Pancreas (tissue), 10 donors: ENCODE measurements around the gene PSMA7. TPM values are rescaled to one million over a fixed set of nuclear protein-coding genes. Genes with fewer than 3 reads are reported as not detected.
A peak's percentile ranks its signal among the peaks of the same experiment; 100 is the strongest.

ENCODE experiments used
- ATAC-seq, 4 donors: fragments of 200-7000 bp; cut with Tn5 transposase; one replicate each; pipeline versions ENCODE4 v1.8.0 to v1.9.1; 2020; ENCODE audit warnings: mild to moderate bottlenecking in 4 of 4, moderate library complexity in 4 of 4
- DNase-seq, 6 donors: peaks; one replicate each; pipeline ENCODE4 v3.0.0-alpha.2; 2020
- FAIRE-seq: peaks from 2 replicates; lab custom pipeline; 2012; peaks lifted over from hg19 to GRCh38; lab: Jason Lieb, UNC
- H3K27ac ChIP-seq, 4 donors: fragments of 200-600 bp; sonication (generic); 1 replicate in 3 of 4; 2 replicates in 1 of 4; pipeline versions ENCODE4 v1.5.0 to v1.8.0; 2020
- H3K27me3 ChIP-seq, 4 donors: fragments of 200-600 bp; one replicate each; pipeline ENCODE4 v1.8.0; 2021
- H3K36me3 ChIP-seq, 3 donors: fragments of 200-600 bp; sonication (generic) in 1 of 3; one replicate each; pipeline versions ENCODE4 v1.5.0 to v1.8.0; 2020 to 2021
- H3K4me1 ChIP-seq, 3 donors: fragments of 200-600 bp; one replicate each; pipeline ENCODE4 v1.8.0; 2021
- H3K4me3 ChIP-seq, 4 donors: fragments of 200-600 bp; sonication (generic) in 2 of 4; one replicate each; pipeline versions ENCODE4 v1.5.0 to v1.8.0; 2020 to 2021
- H3K9me3 ChIP-seq, 4 donors: fragments of 200-600 bp; one replicate each; pipeline ENCODE4 v1.8.0; 2021
- WGBS, 2 donors: extraction: QIAGEN DNeasy Blood & Tissue Kit; methylation state at CpG; one replicate each; pipeline ENCODE4 v1.1.7; 2013; 5-methylcytosine and 5-hydroxymethylcytosine counted together
- intact Hi-C, 3 donors: fragments of 100-400 bp; cut with DNase I; formaldehyde crosslinking; loops; one replicate each; pipeline versions ENCODE4 v1.11.1 to v1.14.2; 2022
- polyA plus RNA-seq, 2 donors: library from polyadenylated mRNA; stranded (reverse); fragments of 200-250 nt; gene quantifications; one replicate each; pipeline ENCODE4 v1.2.3, GENCODE V29; 2013
- total RNA-seq, 6 donors: library from RNA; stranded (reverse); fragmentation: NEBNext Ultra II Directional in 4 of 6; extraction: Animal tissue kit (Norgen Biotek cat#: 25700) in 4 of 6; gene quantifications; one replicate each; pipeline versions ENCODE4 v1.2.1 to v1.2.4, GENCODE V29; 2021 to 2023
- TF ChIP-seq, protein P1 (sequence below), 4 donors: fragments of 200-600 bp; sonication (generic) in 3 of 4; IDR thresholded peaks; one replicate each; pipeline versions ENCODE4 v1.5.0 to v1.8.0; 2021; ENCODE audit warnings: antibody characterized with exemption in 4 of 4
- donor health status: healthy with polysubstance abuse.
- donor health status: DM: no; HTN: no; CAD: no; lungs with moderate emphysema.
- donor health status: DM: no; HTN: no; CAD: no.
- donor health status: control.
- donor health status: control.
- donor health status: Bipolar disorder and iron deficiency.
- donor health status: DM: yes; HTN: yes; CAD: no.
- donor health status: DM: no; HTN: no; CAD: no.
- donor health status: DM: no; HTN: no; CAD: no.
- donor health status: DM: yes; HTN: yes; CAD: no.

Gene PSMA7
- total and polyA plus RNA-seq, 8 donors: 55.6 to 119 (median 74.3) TPM

GRCh38 chr20:62127799-62128198 lies 15.4 kb downstream of the PSMA7 start:
- Histone ChIP-seq H3K36me3 (peaks cover 13 to 65% (median 22%) of the 10 kb centered on the region in 3 donors), H3K4me3 (no peak overlapping the region), H3K9me3 (no peaks in the 10 kb centered on the region), H3K27ac (no peak overlapping the region), H3K4me1 (peaks cover 0 to 7% (median 0%) of the 10 kb centered on the region in 3 donors), H3K27me3 (no peaks in the 10 kb centered on the region)
- TF ChIP-seq, protein P1, sequence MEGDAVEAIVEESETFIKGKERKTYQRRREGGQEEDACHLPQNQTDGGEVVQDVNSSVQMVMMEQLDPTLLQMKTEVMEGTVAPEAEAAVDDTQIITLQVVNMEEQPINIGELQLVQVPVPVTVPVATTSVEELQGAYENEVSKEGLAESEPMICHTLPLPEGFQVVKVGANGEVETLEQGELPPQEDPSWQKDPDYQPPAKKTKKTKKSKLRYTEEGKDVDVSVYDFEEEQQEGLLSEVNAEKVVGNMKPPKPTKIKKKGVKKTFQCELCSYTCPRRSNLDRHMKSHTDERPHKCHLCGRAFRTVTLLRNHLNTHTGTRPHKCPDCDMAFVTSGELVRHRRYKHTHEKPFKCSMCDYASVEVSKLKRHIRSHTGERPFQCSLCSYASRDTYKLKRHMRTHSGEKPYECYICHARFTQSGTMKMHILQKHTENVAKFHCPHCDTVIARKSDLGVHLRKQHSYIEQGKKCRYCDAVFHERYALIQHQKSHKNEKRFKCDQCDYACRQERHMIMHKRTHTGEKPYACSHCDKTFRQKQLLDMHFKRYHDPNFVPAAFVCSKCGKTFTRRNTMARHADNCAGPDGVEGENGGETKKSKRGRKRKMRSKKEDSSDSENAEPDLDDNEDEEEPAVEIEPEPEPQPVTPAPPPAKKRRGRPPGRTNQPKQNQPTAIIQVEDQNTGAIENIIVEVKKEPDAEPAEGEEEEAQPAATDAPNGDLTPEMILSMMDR (IDR thresholded peaks at IDR 0.05): no peak
- WGBS, 2 donors: 85 to 92% methylated on average over 6 of the region's 6 CpGs
- no peak for ATAC-seq
- DNase-seq: no peak
- FAIRE-seq: no peak
- intact Hi-C loops: no loop called here

DNA sequence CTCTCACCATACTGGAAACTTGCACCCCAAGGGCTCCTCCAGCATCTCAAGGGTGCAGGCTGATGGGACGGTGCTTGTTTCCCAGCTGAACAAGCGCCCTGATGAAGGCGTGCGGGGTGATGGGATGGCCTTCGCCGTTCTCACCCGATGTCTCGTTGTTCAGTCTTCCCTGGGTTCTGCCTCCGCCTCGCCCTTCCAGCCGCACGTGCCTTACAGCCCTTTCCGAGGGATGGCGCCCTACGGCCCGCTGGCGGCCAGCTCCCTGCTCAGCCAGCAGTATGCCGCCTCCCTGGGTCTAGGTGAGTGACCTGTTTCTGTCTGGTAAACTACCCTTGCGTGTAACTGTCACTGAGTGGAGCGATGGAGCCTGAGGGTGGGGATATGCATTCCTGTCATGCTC lies 17.1 kb downstream of the PSMA7 start:
- TF ChIP-seq, protein P1 (IDR thresholded peaks at IDR 0.05): no peak
- intact Hi-C loops: no loop called here

DNA sequence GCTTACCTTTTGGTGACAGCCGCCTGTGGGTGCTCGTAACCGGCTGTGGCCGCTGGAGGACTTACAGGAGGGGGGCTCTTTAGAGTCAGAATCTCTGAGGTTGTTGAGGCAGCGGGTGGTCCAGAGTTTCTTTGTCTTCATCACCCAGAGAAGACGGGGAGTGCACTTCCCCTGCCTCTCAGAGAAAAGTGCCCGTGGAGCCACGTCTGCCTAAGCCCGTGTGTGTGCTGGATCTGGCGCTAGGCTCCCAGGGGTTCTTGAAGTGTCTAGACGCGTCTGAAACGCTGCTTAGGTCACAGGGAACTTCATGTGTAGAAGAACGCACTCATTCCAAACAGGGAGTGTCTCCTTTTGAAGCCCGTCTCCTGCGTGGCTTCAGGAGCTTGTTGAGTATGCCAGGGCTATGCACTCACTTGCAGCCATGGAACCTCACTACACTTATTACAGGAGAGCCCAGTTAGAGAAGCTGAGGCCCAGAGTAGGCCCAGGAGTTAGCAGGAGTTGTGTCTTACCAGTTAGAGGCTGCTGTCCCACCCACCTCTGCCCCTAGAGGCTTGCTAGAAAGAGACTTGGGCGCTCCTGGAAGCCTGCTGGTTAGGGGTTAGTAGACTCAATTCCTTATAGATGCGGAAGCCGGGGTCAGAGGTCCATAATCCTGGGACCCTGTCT lies 19.6 kb downstream of the PSMA7 start:
- no peaks in the 10 kb centered on the region for H3K9me3 ChIP-seq
- peak overlapping the region; percentile 44 to 81 (median 72) for H3K27ac ChIP-seq
- peak overlapping the region; percentile 31 to 87 (median 72) for H3K4me3 ChIP-seq
- ATAC-seq (no peak), FAIRE-seq (no peak), DNase-seq (no peak)
- TF ChIP-seq, protein P1 (IDR thresholded peaks at IDR 0.05): no peak
- peaks cover 18 to 21% (median 18%) of the 10 kb centered on the region in 3 donors for H3K4me1 ChIP-seq
- WGBS, 2 donors: 21 to 24% methylated on average over 19 of the region's 19 CpGs
- no peaks in the 10 kb centered on the region for H3K27me3 ChIP-seq
- intact Hi-C loops: loop anchor here in 1 of 3 donors (5.0 kb wide), 1 partner anchor 61 kb away; no protein-coding TSS in a partner anchor
- peaks cover 4 to 30% (median 5%) of the 10 kb centered on the region in 3 donors for H3K36me3 ChIP-seq

More for the DNA sequence above, 17.1 kb downstream of the PSMA7 start:
- FAIRE-seq: no peak
- H3K4me3 ChIP-seq: no peak overlapping the region
- no peak for DNase-seq
- H3K27me3 ChIP-seq: no peaks in the 10 kb centered on the region
- no peaks in the 10 kb centered on the region for H3K9me3 ChIP-seq
- 90 to 91% methylated on average over 20 of the region's 20 CpGs for WGBS, 2 donors
- peaks cover 0 to 7% (median 0%) of the 10 kb centered on the region in 3 donors for H3K4me1 ChIP-seq
- H3K27ac ChIP-seq: no peak overlapping the region
- H3K36me3 ChIP-seq: peaks cover 10 to 49% (median 13%) of the 10 kb centered on the region in 3 donors
- ATAC-seq: no peak

- H3K36me3 ChIP-seq: peaks cover 4 to 23% (median 5%) of the 10 kb centered on the region in 3 donors
- peak overlapping the region; percentile 31 to 87 (median 72) for H3K4me3 ChIP-seq
- no peaks in the 10 kb centered on the region for H3K9me3 ChIP-seq
- 0 to 1% methylated on average over 40 to 77 of the region's 77 CpGs for WGBS, 2 donors
- peaks cover 18 to 22% (median 18%) of the 10 kb centered on the region in 3 donors for H3K4me1 ChIP-seq
- intact Hi-C loops: loop anchor here in 1 of 3 donors (5.0 kb wide), 1 partner anchor 61 kb away; no protein-coding TSS in a partner anchor
- ATAC-seq: peak; percentile 10 to 35 (median 26)
- FAIRE-seq: no peak
- DNase-seq: peak; percentile 55 to 89 (median 68)
- peak overlapping the region; percentile 44 to 81 (median 72) for H3K27ac ChIP-seq
- no peaks in the 10 kb centered on the region for H3K27me3 ChIP-seq
- TF ChIP-seq, protein P1 (IDR thresholded peaks at IDR 0.05): no peak
Observed at GRCh38 chr20:62122654-62123449, 20.3 kb downstream of the PSMA7 start.
